Measurements from ENCODE around the gene PTPRN2.

DNA sequence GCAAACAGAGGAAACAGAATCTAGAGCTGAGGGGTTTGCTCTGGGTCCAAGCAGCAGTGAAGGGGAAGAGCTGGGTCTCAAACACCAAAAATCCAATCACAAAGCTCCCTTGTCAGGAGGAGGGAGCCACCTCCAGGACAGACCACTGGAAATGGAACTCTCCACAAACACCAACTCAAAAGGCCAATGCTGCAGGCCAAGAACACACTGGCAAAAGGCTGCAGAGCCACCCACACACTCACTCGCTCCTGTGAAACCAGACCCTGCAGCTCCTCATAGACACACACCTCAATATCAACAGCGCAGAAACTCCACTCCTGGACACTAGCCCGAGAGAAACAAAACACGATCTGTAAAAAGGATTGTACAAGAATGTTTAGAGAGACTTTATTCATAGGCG, 213.5 kb downstream of the PTPRN2 start:
- no peak for TF ChIP-seq HMGA1 (CRISPR knock-in tag; conservative IDR thresholded peaks at IDR 0.05)
- no peak for TF ChIP-seq ARNT (IDR thresholded peaks at IDR 0.05)
- TF ChIP-seq ISL2 (CRISPR knock-in tag; IDR thresholded peaks at IDR 0.05), result no peak
- TF ChIP-seq ZNF329 (CRISPR knock-in tag; IDR thresholded peaks at IDR 0.05; ENCODE audit: low read depth), result no peak
- TF ChIP-seq, protein P1, sequence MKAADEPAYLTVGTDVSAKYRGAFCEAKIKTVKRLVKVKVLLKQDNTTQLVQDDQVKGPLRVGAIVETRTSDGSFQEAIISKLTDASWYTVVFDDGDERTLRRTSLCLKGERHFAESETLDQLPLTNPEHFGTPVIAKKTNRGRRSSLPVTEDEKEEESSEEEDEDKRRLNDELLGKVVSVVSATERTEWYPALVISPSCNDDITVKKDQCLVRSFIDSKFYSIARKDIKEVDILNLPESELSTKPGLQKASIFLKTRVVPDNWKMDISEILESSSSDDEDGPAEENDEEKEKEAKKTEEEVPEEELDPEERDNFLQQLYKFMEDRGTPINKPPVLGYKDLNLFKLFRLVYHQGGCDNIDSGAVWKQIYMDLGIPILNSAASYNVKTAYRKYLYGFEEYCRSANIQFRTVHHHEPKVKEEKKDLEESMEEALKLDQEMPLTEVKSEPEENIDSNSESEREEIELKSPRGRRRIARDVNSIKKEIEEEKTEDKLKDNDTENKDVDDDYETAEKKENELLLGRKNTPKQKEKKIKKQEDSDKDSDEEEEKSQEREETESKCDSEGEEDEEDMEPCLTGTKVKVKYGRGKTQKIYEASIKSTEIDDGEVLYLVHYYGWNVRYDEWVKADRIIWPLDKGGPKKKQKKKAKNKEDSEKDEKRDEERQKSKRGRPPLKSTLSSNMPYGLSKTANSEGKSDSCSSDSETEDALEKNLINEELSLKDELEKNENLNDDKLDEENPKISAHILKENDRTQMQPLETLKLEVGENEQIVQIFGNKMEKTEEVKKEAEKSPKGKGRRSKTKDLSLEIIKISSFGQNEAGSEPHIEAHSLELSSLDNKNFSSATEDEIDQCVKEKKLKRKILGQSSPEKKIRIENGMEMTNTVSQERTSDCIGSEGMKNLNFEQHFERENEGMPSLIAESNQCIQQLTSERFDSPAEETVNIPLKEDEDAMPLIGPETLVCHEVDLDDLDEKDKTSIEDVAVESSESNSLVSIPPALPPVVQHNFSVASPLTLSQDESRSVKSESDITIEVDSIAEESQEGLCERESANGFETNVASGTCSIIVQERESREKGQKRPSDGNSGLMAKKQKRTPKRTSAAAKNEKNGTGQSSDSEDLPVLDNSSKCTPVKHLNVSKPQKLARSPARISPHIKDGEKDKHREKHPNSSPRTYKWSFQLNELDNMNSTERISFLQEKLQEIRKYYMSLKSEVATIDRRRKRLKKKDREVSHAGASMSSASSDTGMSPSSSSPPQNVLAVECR (CRISPR knock-in tag; IDR thresholded peaks at IDR 0.05; ENCODE audit: borderline replicate concordance), result no peak
- TF ChIP-seq, protein P2, sequence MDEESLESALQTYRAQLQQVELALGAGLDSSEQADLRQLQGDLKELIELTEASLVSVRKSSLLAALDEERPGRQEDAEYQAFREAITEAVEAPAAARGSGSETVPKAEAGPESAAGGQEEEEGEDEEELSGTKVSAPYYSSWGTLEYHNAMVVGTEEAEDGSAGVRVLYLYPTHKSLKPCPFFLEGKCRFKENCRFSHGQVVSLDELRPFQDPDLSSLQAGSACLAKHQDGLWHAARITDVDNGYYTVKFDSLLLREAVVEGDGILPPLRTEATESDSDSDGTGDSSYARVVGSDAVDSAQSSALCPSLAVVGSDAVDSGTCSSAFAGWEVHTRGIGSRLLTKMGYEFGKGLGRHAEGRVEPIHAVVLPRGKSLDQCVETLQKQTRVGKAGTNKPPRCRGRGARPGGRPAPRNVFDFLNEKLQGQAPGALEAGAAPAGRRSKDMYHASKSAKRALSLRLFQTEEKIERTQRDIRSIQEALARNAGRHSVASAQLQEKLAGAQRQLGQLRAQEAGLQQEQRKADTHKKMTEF (CRISPR knock-in tag; IDR thresholded peaks at IDR 0.05), result no peak
- TF ChIP-seq, protein P3, sequence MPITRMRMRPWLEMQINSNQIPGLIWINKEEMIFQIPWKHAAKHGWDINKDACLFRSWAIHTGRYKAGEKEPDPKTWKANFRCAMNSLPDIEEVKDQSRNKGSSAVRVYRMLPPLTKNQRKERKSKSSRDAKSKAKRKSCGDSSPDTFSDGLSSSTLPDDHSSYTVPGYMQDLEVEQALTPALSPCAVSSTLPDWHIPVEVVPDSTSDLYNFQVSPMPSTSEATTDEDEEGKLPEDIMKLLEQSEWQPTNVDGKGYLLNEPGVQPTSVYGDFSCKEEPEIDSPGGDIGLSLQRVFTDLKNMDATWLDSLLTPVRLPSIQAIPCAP (CRISPR knock-in tag; IDR thresholded peaks at IDR 0.05; ENCODE audit: low read depth), result no peak
- TF ChIP-seq JUND (CRISPR knock-in tag; IDR thresholded peaks at IDR 0.05), result no peak
- TF ChIP-seq BHLHE40 (IDR thresholded peaks at IDR 0.05; ENCODE audit: low read length), result no peak
- no peak for TF ChIP-seq POLR2AphosphoS5 (IDR thresholded peaks at IDR 0.05; ENCODE audit: low read depth, low read length)
- TF ChIP-seq HDAC6 (IDR thresholded peaks at IDR 0.05; ENCODE audit: low read depth, low read length), result no peak
